Measurements from ENCODE around the gene MGA. TPM values are rescaled to one million over a fixed set of nuclear protein-coding genes. Genes with fewer than 3 reads are reported as not detected.
"Not testable (repeated sequence)": the region's sequence is repeated elsewhere in the genome, so short reads cannot be mapped to it uniquely, and the experiment has no call there.

The MGA gene
- total RNA-seq, 2 donors from 2014 or later = 35.6 to 37.5 TPM

DNA sequence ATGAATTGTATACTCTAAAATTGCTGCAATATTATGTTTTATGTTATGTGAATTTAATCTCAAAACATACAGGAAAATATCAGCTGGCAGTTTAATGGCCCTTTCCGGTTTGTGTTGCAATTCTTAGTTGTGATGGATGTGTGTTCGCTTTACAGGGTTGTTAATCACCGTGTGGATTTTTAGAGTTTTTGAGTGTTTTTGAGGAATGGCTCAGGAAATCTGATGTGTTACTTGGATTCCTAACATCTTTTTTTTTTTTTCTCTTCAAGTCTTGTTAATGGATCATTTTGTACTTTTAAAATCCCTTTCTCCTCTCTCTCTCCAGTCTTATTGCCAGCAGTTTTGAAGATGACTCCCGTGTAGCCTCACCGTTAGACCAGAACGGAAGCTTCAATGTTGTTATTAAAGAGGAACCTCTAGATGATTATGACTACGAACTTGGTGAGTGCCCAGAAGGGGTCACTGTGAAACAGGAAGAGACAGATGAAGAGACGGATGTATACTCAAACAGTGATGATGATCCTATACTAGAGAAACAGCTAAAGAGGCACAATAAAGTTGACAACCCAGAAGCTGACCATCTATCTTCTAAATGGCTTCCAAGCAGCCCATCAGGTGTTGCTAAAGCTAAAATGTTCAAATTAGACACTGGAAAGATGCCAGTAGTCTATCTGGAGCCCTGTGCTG, 35.7 kb downstream of the MGA start:
- H3K36me3 Mint-ChIP-seq (ENCODE audit: insufficient read depth in 2 of 2) = peaks cover 2 to 9% of the 10 kb centered on the region in 2 donors
- ATAC-seq (replicated peaks in 1 of 2) = peak; percentile 96 to 99
- DNase-seq = peak; percentile 59 to 64
- peak overlapping the region; percentile 49 to 65 for H3K4me3 Mint-ChIP-seq
- H3K27me3 Mint-ChIP-seq (ENCODE audit: low read depth) = no peaks in the 10 kb centered on the region
- H3K27ac Mint-ChIP-seq = peak overlapping the region; percentile 76
- H3K9me3 Mint-ChIP-seq = no peaks in the 10 kb centered on the region
- H3K4me1 Mint-ChIP-seq (ENCODE audit: low read depth) = peaks cover 48% of the 10 kb centered on the region

DNA sequence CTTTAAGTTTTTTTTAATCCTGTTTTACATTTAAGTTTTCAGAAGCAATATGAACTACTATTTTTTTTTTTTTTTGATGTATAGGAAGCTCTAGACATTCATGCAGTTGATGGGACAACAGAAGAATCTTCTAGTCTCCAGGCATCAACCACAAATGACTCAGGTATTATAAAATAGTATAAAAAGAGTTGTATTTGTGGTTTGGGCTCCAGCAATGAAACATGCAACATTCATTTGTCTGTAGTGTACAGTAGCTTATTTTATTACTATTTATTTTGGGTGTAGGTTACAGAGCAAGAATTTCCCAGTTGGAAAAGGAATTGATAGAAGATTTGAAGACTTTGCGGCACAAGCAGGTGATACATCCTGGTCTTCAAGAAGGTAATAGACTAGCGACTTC, 38.6 kb downstream of the MGA start:
- Mint-ChIP-seq H3K4me1 (ENCODE audit: low read depth) (peaks cover 29% of the 10 kb centered on the region), H3K4me3 (no peak overlapping the region), H3K27ac (peak overlapping the region; percentile 46), H3K36me3 (ENCODE audit: insufficient read depth in 2 of 2) (peaks cover 3 to 16% of the 10 kb centered on the region in 2 donors), H3K9me3 (no peaks in the 10 kb centered on the region), H3K27me3 (ENCODE audit: low read depth) (no peaks in the 10 kb centered on the region)
- DNase-seq (no peak), ATAC-seq (replicated peaks in 1 of 2) (no peak)

DNA sequence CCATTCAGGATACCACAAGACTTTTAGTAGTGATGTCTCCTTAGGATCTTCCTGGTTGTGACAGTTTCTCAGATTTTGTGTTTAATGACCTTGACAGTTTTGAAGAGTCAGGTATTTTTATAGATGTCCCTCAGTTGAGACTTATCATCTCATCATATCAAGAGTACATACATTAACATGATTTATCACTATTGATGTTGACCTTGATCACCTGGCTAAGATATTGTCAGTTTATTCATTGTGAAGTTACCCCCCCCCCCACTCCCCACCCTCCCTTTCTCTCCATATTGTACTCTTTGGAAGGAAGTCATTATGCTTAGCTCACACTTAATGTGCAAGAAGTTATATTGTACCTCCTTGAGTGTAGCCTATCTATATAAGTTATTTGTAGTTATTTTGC, 42.9 kb downstream of the MGA start:
- DNase-seq (no peak), ATAC-seq (replicated peaks in 1 of 2) (no peak)
- peaks cover 5% of the 10 kb centered on the region for H3K4me1 Mint-ChIP-seq (ENCODE audit: low read depth)
- peaks cover 3 to 13% of the 10 kb centered on the region in 2 donors for H3K36me3 Mint-ChIP-seq (ENCODE audit: insufficient read depth in 2 of 2)
- H3K9me3 Mint-ChIP-seq = no peaks in the 10 kb centered on the region
- H3K27me3 Mint-ChIP-seq (ENCODE audit: low read depth) = no peaks in the 10 kb centered on the region
- no peak overlapping the region for H3K27ac Mint-ChIP-seq
- H3K4me3 Mint-ChIP-seq = no peak overlapping the region

DNA sequence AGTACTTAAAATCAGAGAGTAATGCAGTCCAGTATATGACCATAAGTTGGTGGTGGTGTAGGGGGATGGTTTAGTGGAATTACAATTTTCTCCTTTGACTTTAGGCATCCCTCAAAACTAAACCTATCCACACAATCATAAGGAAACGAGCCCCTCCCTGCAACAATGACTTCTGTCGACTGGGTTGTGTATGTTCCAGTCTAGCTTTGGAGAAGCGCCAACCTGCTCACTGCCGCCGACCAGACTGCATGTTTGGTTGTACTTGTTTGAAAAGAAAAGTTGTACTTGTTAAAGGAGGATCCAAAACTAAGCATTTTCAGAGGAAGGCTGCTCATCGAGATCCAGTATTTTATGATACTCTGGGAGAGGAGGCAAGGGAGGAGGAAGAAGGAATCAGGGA, 52.8 kb downstream of the MGA start:
- no peak for DNase-seq
- H3K27ac Mint-ChIP-seq = no peak overlapping the region
- H3K9me3 Mint-ChIP-seq = no peaks in the 10 kb centered on the region
- no peak overlapping the region for H3K4me3 Mint-ChIP-seq
- peaks cover 3 to 14% of the 10 kb centered on the region in 2 donors for H3K36me3 Mint-ChIP-seq (ENCODE audit: insufficient read depth in 2 of 2)
- H3K4me1 Mint-ChIP-seq (ENCODE audit: low read depth) = no peaks in the 10 kb centered on the region
- H3K27me3 Mint-ChIP-seq (ENCODE audit: low read depth) = no peaks in the 10 kb centered on the region
- no peak for ATAC-seq (replicated peaks in 1 of 2)

DNA sequence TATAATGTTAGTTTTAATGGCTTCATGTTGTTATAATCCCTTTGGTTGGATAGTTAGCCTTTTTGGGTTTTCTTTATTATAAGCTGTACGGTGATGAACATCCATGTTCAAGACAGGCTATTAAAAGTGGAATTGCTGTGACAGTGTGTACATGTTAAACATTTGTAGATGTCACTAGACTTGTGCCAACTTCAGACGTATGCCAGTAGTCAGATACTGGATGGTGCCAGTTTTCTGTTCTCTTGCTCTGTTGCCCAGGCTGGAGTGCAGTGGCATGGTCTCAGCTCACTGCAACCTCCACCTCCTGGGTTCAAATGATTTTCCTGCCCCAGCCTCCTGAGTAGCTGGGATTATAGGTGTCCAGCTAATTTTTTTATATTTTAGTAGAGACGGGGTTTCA, 54.1 kb downstream of the MGA start:
- ATAC-seq (replicated peaks in 1 of 2) (no peak), DNase-seq (no peak)
- Mint-ChIP-seq H3K9me3 (no peaks in the 10 kb centered on the region), H3K36me3 (ENCODE audit: insufficient read depth in 2 of 2) (peaks cover 3 to 10% of the 10 kb centered on the region in 2 donors), H3K27ac (no peak overlapping the region), H3K27me3 (ENCODE audit: low read depth) (no peaks in the 10 kb centered on the region), H3K4me1 (ENCODE audit: low read depth) (no peaks in the 10 kb centered on the region), H3K4me3 (no peak overlapping the region)

DNA sequence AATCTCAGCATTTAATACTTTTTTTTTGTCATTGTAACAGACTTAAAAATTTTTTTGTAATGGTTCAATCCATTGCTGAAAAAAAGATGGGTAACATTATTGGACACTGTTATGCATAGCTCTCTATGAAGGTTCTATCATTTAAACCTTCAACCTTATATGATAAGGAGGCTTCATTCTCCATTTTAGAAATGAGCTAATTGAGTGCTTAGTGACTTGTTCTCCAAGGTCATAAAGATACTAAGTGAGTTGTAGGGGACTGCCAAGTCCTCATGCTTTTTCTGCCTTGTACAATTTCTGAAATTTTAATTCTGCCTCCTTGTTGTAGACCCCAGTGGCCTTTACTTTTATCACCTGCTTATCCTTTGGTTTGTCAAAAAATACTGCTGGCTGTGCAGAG, 56.7 kb downstream of the MGA start:
- peaks cover 0 to 7% of the 10 kb centered on the region in 2 donors for H3K36me3 Mint-ChIP-seq (ENCODE audit: insufficient read depth in 2 of 2)
- H3K27me3 Mint-ChIP-seq (ENCODE audit: low read depth) = no peaks in the 10 kb centered on the region
- H3K9me3 Mint-ChIP-seq = no peaks in the 10 kb centered on the region
- H3K27ac Mint-ChIP-seq = no peak overlapping the region
- H3K4me3 Mint-ChIP-seq = no peak overlapping the region
- DNase-seq (no peak), ATAC-seq (replicated peaks in 1 of 2) (no peak)
- H3K4me1 Mint-ChIP-seq (ENCODE audit: low read depth) = no peaks in the 10 kb centered on the region

DNA sequence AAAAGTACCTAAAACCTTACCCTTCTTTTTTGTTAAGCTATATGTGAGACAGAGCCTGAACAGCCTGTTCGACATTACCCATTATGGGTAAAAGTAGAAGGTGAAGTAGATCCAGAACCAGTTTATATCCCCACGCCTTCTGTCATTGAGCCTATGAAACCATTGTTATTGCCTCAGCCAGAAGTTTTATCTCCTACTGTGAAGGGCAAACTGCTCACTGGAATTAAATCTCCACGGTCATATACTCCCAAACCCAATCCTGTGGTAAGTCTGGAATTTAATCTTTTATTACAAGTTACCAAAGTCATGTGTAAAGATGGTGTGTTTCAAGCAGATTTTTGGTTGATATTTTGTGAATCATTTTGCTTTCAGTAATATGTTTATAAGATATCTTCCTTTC, 66.9 kb downstream of the MGA start:
- no peaks in the 10 kb centered on the region for H3K9me3 Mint-ChIP-seq
- DNase-seq (no peak), ATAC-seq (replicated peaks in 1 of 2) (no peak)
- H3K27ac Mint-ChIP-seq = peak overlapping the region; percentile 51
- no peaks in the 10 kb centered on the region for H3K4me1 Mint-ChIP-seq (ENCODE audit: low read depth)
- H3K4me3 Mint-ChIP-seq = no peak overlapping the region
- H3K27me3 Mint-ChIP-seq (ENCODE audit: low read depth) = no peaks in the 10 kb centered on the region
- peaks cover 0 to 2% of the 10 kb centered on the region in 2 donors for H3K36me3 Mint-ChIP-seq (ENCODE audit: insufficient read depth in 2 of 2)

DNA sequence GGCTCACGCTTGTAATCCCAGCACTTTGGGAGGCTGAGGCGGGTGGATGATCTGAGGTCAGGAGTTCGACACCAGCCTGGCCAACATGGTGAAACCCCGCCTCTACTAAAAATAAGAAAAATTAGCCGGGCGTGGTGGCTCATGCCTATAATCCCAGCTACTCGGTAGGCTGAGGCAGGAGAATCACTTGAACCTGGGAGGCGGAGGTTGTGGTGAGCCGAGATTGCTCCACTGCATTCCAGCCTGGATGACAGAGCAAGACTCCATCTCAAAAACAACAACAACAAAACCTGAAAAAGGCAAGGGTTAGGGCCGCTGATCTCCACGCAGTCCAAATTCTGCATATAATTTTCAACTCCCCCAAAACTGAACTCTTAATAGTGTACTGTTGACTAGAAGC, 67.9 kb downstream of the MGA start:
- not testable (repeated sequence) for H3K4me1 Mint-ChIP-seq (ENCODE audit: low read depth); H3K4me3 Mint-ChIP-seq; H3K36me3 Mint-ChIP-seq (ENCODE audit: insufficient read depth in 2 of 2); H3K27ac Mint-ChIP-seq; DNase-seq; H3K27me3 Mint-ChIP-seq (ENCODE audit: low read depth); ATAC-seq (replicated peaks in 1 of 2); H3K9me3 Mint-ChIP-seq

DNA sequence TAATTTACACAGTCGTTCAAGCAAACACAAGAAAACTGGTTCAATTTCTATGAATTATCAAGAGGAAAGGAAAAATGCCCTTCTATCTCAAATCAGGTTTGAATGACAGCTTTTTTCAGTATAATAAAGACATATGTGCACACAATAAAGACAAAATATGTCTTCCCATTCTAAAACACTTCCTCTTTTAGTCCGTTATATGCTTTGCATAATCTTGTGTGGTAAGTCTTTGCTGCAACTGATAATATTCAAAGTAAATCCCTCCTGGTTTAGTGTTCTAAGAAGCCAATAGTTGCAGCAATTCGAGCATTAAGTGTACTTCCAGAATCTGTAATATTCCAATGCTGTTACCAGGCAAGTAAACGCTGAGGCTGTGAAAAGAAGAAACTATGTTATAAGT, 70.3 kb downstream of the MGA start:
- no peaks in the 10 kb centered on the region for H3K9me3 Mint-ChIP-seq
- no peak overlapping the region for H3K4me3 Mint-ChIP-seq
- DNase-seq = no peak
- peaks cover 0 to 2% of the 10 kb centered on the region in 2 donors for H3K36me3 Mint-ChIP-seq (ENCODE audit: insufficient read depth in 2 of 2)
- H3K27ac Mint-ChIP-seq = no peak overlapping the region
- H3K27me3 Mint-ChIP-seq (ENCODE audit: low read depth) = no peaks in the 10 kb centered on the region
- H3K4me1 Mint-ChIP-seq (ENCODE audit: low read depth) = no peaks in the 10 kb centered on the region
- no peak for ATAC-seq (replicated peaks in 1 of 2)

DNA sequence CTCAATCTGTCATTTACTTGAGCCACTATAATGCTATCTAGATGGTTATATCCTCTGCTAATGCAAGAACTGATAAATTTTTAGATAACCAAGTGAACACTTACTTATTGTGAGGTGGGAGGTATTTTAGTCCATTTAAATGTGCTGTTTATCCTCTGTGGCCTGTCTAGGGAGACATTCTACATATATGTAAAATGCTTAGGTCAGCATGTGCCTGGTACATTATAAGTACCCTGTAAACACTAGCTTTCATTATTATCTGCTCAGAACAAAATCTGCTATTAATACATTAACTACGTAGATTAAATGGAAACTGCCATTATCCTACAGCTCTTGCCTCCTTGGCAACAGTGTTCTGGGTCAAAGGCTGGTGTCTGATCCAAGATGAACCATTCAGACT, 72.3 kb downstream of the MGA start:
- ATAC-seq (replicated peaks in 1 of 2) (no peak), DNase-seq (no peak)
- H3K27ac Mint-ChIP-seq = no peak overlapping the region
- peaks cover 0 to 5% of the 10 kb centered on the region in 2 donors for H3K36me3 Mint-ChIP-seq (ENCODE audit: insufficient read depth in 2 of 2)
- H3K4me1 Mint-ChIP-seq (ENCODE audit: low read depth) = no peaks in the 10 kb centered on the region
- H3K27me3 Mint-ChIP-seq (ENCODE audit: low read depth) = no peaks in the 10 kb centered on the region
- no peak overlapping the region for H3K4me3 Mint-ChIP-seq
- H3K9me3 Mint-ChIP-seq = no peaks in the 10 kb centered on the region

DNA sequence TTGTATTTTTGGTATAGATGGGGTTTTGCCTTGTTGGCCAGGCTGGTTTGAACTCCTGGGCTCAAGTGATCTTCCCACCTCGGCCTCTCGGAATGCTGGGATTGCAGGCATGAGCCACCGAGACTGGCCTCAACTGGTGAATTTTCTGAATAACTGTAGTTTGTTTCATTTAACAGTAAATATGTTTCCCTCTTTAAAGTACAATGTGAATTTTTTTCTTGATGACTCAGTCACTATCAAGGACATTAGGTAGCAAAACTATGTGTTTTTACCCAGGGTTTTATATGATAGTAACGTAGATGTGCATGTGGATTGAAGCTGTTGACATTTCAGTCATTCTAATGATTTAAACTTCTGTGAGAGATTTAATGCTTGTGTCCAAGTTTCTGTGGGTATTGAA, 73.9 kb downstream of the MGA start:
- H3K27me3 Mint-ChIP-seq (ENCODE audit: low read depth) = no peaks in the 10 kb centered on the region
- ATAC-seq (replicated peaks in 1 of 2) (no peak), DNase-seq (no peak)
- H3K36me3 Mint-ChIP-seq (ENCODE audit: insufficient read depth in 2 of 2) = peaks cover 2 to 5% of the 10 kb centered on the region in 2 donors
- H3K4me3 Mint-ChIP-seq = no peak overlapping the region
- H3K27ac Mint-ChIP-seq = no peak overlapping the region
- H3K4me1 Mint-ChIP-seq (ENCODE audit: low read depth) = no peaks in the 10 kb centered on the region
- H3K9me3 Mint-ChIP-seq = no peaks in the 10 kb centered on the region

DNA sequence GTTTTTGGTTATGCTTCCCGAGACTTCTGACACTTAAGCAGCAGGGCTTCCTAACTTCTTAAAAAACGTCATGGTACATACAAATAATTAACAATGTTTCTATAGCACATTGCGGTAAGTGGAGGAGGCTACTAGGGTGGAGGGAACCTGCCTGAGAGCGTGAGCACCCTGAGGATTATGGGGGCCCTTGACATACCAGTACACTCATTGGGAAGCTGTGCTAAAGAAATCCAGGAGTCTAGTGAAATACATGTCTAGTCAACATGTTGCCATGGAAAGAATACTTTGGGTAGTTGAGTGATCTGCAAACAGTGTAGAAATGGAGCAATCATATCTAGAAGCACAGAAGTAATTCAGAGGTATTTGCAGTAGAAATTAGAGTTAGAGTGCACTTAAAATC, 74.8 kb downstream of the MGA start:
- Mint-ChIP-seq H3K27ac (no peak overlapping the region), H3K9me3 (no peaks in the 10 kb centered on the region), H3K4me3 (no peak overlapping the region), H3K36me3 (ENCODE audit: insufficient read depth in 2 of 2) (peaks cover 3 to 4% of the 10 kb centered on the region in 2 donors), H3K27me3 (ENCODE audit: low read depth) (no peaks in the 10 kb centered on the region), H3K4me1 (ENCODE audit: low read depth) (no peaks in the 10 kb centered on the region)
- ATAC-seq (replicated peaks in 1 of 2) (no peak), DNase-seq (no peak)

DNA sequence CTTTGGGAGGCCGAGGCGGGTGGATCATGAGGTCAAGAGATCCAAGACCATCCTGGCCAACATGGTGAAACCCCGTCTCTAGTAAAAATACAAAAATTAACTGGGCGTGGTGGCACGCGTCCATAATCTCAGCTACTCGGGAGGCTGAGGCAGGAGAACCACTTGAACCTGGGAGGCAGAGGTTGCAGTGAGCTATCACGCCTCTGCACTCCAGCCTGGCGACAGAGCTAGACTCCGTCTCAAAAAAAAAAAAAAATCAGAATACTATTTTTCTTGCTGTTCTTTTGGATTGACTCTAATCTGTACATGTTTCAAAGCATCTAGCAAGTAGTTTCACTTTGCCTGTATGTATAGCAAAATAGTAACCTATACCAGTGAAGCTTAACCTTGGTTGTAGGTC, 75.3 kb downstream of the MGA start:
- not testable (repeated sequence) for DNase-seq; H3K36me3 Mint-ChIP-seq (ENCODE audit: insufficient read depth in 2 of 2); H3K4me1 Mint-ChIP-seq (ENCODE audit: low read depth); H3K27ac Mint-ChIP-seq; H3K27me3 Mint-ChIP-seq (ENCODE audit: low read depth); H3K9me3 Mint-ChIP-seq; ATAC-seq (replicated peaks in 1 of 2); H3K4me3 Mint-ChIP-seq

DNA sequence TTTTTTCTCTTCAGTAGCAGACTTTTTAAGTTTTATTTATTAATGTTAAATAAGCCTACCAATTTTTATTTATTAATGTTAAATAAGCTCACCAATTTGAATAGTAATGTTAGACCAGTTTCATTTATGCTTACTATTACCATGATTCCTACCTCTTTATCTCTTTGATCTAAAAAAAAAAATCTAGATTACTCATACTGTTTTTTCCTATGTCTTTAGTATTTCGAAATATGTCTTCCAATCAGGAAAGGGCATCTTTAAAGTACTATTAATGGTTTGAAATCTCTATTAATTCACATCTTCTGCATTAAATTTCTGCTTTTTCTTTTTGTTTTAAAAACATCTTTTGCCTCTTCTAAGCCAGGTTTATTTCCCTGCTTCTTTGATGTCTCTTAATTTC, 86.6 kb downstream of the MGA start:
- no peaks in the 10 kb centered on the region for H3K4me1 Mint-ChIP-seq (ENCODE audit: low read depth)

More for the DNA sequence above, 86.6 kb downstream of the MGA start:
- Mint-ChIP-seq H3K9me3 (no peaks in the 10 kb centered on the region), H3K4me3 (no peak overlapping the region), H3K36me3 (ENCODE audit: insufficient read depth in 2 of 2) (peaks cover 0 to 10% of the 10 kb centered on the region in 2 donors), H3K27ac (no peak overlapping the region), H3K27me3 (ENCODE audit: low read depth) (no peaks in the 10 kb centered on the region)
- DNase-seq (no peak), ATAC-seq (replicated peaks in 1 of 2) (no peak)
